LHCN-M2 (cell line): ENCODE results near the gene ERC2. TPM values are rescaled to one million over a fixed set of nuclear protein-coding genes. Genes with fewer than 3 reads are reported as not detected.
A peak's percentile ranks its signal among the peaks of the same experiment; 100 is the strongest.
"Not testable (repeated sequence)": the region's sequence is repeated elsewhere in the genome, so short reads cannot be mapped to it uniquely, and the experiment has no call there.

ENCODE experiments used
- DNase-seq: peaks from one replicate; pipeline ENCODE4 v3.0.0-alpha.2; 2012; ENCODE audit warnings: low read depth
- polyA plus RNA-seq: library from polyadenylated mRNA; unstranded; fragments of >200 nt; gene quantifications from one replicate; pipeline ENCODE4 v1.2.1, GENCODE V29; 2012; ENCODE audit warnings: missing spikeins
- total RNA-seq: library from RNA; depleted of rRNA; stranded (reverse); fragments of >200 nt; gene quantifications from 2 replicates; pipeline ENCODE4 v1.2.3, GENCODE V29; 2014; rRNA removed

The ERC2 gene
- total RNA-seq, result 0.11 TPM in 1 of 2 replicates, not detected in the other
- polyA plus RNA-seq, result not detected

DNA sequence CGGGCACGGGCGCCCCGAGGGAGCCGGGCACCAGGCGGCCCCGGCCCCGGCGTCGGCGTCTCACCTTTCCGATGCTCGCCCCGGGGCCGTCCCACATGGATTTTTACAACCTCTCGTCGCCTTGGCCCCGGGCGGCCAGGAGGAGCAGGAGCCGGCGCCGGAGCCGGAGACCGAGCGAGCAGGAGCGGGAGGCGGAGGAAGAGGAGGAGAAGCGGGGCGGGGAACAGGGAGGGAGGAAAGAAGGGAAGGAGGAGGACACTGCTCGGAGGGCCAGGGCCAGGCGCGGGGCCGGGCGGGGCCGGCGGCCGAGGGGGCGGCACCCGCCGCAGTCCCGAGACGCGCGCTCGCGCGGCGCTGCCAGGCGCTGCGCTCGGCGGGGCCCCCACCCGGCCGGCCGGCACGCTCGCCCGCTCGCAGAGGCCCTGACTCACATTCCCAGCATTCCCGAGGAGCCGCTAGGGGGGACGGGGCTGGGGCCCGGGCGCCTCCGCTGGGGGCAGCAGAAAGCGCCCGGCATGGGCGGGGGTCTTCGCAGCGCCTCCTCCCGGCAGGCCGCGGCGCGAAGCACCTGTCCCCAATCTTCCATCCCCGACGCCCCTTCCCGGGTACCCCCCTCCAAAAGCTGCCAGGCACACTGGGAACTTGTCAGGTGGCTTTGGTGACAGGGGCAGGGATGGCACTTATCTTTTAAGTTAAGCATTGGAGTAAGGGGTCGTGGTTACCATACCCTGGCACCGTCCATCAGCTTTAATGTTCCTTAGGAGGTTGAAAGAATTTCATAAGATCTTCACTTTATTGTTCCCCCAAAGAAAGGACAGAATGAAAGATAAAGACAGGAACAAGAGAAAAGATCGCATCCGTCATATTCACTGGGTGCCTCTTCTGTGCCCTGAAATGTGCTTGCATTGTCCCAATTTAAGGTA lies at the start of gene ERC2:
TSS of gene ERC2 (minus strand) at position 284 of the 923 bp plus-strand sequence.
- DNase-seq, result no peak

DNA sequence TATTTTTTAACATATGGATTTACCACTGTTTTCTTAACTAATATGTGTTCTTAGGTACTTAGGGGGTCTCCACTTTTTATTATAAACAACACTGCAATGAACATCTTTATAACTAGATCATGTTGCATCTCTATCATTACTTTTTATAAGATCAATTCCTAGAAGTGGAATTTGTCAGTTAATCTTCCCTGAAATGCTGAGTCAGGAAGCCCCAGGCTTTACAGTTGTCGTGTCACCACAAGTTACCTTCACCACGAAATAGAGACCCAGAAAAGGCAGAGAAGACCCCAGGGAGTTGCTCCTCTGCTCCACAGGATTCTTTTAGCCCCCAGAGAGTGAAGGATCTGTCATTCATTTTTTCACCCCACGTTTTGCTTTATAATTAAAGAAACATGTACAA lies 34.5 kb upstream of the ERC2 start:
- no peak for DNase-seq

DNA sequence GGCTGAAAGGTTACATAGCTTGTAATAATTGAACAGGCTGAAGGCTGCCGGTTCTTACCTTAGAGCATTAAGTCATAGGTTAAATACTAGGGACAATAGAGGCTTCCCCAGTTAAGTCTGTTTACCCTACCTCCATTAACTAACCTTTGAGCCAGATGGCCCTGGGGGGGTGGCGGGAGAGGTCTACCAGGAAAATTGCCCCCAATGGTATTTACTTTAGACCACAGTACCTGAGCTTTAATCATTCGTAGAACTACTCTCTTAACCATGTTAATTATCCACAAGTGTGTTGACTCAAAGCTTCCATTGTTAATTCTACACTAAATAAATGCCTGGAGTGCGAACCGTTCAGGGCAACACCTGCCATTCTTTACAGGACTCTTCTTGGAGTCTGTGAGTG lies 28.1 kb upstream of the ERC2 start:
- DNase-seq, result not testable (repeated sequence)

DNA sequence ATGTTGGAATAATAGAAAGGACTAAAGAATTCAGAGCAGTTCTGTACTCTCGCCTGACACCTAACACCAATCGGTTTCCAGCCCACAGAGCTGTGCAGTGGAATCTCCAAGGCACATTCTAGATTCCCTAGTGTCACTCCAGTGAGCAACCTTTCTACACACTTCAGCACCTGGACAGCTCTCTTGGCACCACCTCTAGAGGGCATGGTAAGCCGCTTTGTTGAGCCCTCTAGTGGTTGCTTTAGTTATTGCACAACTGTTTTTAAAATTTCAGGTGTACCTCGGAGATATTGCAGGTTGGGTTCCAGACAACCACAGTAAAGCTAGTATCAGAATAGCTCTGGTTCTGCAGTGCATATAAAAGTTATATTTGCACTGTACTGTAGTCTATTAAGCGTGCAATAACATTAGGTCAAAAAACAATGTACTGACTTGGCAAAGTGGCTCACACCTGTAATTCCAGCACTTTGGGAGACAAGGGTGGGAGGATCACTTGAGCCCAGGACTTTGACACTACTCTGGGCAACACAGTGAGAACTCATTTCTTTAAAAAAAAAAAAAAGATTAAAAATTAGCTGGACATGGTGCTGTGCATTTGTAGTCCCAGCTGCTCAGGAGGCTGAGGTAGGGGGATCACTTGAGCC lies 26.5 kb upstream of the ERC2 start:
- DNase-seq, result peak; percentile 77

DNA sequence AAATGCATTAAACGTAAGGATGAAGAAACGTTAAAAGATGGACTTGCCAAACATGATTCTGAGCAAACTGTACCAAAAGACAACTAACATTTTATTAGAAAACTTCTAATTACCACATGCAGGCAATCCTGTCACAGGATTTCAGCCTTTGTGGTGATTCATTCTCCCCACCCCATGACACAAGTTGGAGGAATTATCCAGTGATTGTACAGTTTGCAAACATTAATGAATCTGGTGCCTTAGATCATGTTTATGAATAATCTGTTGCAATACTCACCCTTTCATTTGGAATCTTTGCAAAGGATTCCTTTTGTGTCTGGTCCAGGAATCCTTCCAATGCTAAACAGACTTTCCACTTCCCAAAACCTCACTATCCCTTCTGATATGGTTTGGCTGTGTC lies 23.3 kb upstream of the ERC2 start:
- DNase-seq, result no peak

DNA sequence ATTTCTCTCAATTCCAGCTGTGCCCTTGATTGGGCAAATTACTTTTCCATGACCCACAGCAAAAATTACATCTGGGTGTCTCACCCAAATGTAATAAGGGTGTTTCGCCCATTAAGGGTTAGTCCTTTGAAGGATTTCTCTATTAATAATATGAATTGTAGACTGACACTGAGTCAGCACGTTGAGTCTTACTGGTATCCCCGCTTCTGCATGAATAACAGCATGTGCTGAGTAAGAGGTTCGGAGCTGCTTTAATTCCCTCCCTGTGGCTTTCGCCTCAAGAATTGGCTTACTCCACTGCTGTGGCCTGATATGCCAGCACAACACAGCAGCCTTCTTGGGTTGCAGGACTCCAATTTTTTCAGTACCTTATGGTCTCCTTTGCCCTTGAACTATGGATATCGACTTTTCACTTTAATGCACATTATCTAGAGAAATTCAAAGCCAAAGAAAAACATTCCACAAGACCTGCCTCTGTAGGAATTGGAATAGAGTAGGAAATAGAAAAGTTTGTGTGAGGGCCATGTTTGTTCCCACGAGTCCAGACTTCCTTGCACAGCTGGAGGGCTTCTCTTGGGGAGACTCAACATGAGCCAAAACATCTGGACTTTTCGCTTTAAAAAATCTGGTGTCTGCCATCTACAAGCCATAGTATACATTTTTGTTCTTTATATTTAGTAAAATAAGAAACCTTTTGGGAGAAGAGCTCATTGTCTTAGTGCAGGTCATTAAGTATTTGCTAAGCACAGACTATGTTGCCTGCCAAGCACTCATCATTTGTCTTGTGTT lies 20.7 kb upstream of the ERC2 start:
- no peak for DNase-seq

DNA sequence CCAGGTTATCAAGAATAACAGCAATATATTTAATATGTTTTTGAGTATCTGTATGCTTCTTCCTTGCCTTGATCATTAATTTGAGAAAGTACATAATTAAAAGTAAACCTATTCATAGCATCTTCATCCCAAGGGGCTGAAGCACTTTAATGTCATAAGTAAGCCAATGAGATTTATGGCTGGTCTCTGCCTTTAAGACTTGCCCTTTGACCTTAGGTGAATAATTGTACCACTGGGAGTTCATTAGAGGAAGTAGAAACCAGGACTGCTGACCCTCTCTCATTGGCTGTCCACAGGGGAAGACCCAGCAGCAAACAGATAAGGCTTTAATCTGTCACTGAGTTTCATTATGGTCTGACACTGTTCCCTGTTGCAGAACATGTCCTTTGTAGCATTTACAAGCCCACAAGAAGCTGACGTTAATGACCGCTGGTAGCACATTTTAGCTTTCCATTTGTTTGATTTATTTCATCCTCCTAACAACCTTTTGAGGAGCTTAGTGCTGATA lies 16.3 kb upstream of the ERC2 start:
- DNase-seq, result no peak

DNA sequence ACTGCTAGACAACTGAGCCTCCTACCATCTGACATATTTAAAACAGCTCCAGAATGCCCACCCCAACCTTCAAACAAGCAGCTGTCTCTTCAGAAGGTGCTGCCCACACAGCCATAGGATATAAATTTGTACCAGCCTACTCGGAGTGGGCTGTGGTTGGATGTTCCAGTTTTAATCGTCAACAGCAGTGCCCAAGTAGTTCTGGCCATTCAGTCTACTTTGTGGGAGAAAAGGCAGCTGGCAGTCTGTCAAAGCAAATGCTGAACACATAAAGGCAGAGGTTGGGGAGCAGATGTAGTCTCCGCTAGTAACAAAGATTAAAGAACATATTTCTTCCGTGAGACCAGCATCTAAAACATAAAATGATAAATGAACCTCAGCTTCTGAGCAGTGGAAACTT lies 15.9 kb upstream of the ERC2 start:
- DNase-seq, result no peak

DNA sequence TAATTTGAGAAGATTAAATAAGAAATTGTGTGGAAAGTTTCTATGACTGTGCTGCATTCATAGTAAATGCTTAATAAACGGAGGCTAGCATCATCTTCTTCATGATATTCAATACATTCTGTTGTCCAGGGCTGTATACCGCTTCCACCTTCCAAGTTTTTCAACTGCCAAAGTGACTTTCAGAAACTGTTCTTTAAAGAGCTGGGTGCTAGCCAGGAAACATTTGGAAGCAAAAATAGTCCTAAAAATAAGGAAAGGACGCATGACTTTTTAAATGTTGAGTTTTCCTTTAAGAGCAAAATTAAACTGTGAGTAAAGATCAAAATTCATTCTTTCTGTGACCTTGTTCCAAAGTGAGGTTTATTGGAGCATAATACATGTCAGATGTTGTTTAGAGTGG lies 9.4 kb upstream of the ERC2 start:
- no peak for DNase-seq

DNA sequence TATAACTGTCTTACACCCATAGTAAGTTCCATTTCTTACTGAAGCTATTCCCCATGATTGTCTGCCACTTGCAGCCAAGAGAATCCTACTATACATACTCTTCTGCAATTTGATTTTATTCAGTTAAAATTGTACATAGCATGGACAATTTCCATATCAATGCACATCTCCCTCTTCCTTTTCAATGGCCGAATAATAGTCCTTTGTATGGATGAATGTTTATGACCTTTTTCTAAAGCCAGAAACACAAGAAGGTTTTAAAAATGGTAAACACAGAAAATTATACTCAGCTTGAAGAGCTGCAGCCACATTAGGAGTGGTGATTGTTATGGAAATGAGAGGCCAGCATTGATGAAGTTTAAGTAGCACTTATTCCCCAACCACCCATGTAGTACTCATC lies 8.5 kb upstream of the ERC2 start:
- DNase-seq, result no peak

DNA sequence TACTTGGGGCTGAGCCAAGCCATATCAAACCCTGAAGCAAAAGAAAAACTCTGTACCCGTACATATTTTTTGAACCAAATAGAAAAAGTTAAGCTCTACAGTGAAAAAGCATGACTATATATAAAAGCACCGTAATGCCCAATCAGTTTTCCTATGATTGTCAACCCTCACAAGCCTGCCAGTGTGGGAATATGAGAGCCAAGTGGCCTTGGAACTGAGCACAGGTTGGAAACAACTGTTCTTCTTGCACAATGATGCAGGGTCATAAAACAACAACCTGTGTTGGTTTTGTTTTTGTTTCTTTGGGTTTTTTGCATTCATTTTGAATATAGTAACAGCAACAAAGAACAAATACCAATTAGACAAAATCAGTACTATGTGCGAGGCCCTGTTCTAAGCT lies 3.5 kb upstream of the ERC2 start:
- no peak for DNase-seq

DNA sequence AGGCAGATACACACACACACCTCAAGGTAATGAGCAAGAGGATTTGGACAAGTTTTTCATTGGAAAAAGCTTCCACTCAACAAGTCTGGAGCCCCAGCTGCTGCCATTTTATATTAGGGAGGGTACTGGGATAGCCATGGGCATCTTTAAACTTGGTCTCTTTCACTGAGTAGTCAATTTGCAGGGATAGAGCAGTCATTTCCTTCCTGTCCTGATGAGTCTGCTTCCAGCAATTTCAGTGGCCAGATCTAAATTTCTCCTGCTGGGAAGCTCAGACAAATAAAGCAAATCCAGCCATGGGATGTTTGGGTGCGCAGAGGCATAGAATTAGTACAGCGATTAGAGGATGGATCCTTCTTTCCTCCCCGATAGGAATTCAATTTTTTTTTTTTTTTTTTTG lies 874 bp upstream of the ERC2 start:
- DNase-seq, result no peak

DNA sequence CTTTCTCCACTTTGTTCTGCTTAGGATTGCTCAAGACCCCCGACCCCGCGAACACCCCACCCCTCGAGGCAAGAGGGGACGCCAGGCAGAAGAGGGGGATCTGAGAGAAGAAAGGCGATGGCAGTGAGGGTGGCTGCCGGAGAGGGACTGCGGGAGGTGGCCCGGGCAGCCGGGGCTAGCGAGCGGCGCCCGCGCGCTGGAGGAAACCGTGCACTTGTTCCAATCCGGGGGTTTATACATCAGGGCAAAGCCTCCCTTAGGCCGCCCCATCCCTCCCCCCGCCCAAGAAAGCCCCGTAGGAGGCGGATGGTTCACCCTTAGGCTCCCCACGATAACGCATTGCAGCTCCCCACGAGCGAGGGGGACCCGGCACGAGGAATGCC lies 475 bp downstream of the ERC2 start:
- DNase-seq, result no peak

DNA sequence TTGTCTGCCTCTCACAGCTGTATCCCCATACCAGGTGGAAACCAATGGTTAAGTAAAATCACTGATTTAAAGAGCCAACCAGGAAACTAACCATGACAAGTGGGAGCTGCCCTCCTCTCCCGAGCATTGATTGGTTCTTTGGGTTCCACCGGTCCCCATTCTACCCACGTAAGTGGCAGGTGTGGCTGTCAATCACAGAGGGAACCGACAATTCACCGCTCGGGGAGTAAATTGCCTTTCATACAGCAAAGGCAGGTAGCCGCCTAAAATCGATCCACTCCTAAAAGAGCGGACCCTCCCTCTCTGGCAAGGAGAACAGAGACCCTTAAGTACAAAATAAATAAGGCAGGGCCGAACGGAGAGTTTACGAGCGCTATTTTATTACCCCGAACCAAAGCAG lies 1.2 kb downstream of the ERC2 start:
- DNase-seq, result peak; percentile 36

DNA sequence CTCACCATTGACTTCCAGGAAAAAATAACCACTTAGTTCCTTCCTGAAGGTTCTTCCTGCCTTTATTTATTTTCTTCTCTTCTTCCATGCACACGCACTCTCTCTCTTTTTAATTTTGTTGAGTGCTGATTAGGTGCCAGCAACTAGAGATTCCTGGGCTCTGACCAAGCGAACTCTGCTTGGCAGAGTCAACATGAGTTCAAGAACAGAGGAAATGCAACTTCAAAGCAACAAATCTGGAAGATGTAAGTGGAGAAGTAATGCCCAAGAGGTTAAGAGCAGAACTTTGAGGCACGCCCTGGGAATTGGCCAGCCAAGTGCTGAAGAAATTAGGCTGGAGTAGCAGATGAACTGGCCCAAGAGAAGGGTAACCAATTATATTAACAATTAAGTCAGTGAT lies 8.5 kb downstream of the ERC2 start:
- no peak for DNase-seq

DNA sequence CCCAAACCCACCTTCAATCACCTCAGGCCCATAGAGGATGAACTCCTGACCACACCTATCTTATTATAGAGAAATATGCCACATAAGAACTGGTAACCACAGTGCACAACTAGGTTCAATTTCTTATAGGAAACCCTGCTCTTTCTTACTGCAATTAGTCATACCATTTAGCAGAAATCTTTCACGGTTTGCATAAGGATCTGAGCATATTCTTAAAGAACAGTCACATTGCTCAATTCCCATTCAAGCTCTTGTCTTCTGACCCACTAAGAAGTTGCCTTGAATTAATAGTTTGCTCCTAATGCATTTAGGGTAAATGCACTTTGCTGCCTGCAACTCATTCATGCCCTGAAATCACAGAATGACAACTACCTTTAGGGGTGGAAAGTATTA lies 9.2 kb downstream of the ERC2 start:
- DNase-seq, result no peak

DNA sequence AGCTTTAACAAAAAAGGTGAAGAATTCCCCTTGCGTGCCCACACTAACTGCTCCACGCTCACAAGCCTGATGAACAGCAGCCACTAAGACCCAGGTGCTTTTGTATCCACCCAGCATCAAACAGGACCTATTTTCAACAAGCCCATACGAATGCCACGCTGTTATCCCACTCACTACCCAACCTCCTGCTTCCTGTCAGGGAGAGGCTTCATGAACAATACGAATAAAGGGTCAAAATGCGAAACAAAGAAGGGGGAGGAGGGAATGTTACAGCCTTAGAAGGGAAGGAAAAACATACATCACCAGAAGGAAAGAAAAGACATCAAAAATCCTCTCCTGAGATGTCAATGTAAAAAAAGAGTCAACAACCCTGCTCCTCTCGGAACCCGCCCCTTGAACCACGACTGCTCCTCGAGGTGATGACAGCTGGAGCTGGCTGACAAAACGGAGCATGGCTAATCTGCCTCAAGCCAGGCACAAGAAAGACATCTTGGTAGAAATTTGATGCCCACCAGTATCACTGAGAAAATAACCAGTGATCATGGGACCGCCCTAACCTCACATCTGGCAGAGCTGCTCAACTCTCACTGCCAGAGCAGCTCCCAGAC lies 9.7 kb downstream of the ERC2 start:
- DNase-seq, result no peak

DNA sequence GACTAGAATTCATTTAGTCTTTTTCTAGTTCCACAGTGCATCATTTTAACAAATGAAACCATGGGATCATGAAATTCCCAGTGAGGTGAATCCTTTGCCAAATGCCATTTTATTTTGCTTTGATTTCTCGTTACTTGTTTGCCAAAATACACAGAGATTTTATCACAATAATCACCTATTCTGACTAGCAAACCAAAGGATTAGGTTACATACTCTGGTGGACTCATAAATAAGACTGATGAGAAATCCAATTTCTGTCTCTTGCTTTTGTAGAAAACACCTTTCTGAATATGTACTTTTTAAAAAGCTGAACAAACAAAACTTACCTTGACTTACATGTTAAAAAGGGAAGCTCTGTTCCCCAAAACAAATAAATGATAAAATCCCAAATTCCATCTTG lies 12.2 kb downstream of the ERC2 start:
- no peak for DNase-seq

DNA sequence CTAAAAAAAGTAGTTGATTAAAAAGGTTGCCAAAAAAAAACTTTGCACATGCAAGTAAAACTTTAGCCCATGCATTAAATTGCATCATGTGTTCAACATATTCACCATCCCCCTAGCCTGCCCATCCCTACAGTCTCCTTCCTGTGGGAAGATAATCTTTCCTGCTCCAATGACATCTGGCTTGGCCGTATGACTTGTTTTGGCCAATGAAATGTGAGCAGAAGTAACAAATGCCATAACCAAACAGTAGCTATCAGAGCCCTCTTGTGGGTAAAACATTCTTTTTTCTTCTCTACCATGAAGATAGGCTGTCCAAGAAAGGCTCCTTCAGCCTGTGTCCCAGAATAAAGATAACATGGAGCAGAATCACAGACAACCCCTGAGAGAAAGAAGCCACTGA lies 15.3 kb downstream of the ERC2 start:
- DNase-seq, result peak; percentile 5

DNA sequence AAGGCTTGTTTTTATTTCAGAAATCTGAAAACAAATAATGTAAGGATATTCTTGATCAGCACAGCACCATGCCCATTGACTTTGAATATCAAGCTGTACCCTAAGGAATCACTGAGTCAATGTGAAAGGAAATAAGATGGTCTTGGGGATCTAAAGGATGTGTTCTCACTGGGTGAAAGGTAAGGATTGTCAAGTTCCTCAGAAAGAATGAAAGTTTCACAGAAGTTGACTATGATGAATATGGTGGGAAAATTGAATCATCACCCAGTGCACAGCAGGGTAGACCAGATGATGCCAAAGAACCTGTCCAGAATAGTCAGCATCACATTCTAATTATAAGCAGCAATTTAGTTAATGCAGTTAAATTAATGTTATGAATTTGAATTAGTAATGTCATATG lies 16.2 kb downstream of the ERC2 start:
- no peak for DNase-seq

DNA sequence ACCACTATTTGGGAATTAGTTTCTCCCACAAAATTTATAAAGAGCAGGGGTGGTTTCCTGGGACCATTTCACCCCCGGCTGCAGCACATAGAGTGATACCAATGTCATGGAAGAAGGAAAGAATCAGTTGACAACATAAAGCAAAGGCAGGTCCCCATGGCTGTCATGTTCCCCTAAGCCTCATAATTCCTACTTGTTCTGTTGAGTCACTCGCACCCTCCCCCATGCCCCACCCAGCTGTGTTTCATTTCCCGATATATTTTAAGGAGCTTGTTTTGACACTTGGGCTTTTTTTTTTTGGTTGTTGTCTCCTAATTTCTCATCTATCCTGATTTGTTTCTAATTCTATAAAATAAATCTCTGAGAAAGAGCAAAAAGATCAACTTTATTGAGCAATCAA lies 24.9 kb downstream of the ERC2 start:
- no peak for DNase-seq

DNA sequence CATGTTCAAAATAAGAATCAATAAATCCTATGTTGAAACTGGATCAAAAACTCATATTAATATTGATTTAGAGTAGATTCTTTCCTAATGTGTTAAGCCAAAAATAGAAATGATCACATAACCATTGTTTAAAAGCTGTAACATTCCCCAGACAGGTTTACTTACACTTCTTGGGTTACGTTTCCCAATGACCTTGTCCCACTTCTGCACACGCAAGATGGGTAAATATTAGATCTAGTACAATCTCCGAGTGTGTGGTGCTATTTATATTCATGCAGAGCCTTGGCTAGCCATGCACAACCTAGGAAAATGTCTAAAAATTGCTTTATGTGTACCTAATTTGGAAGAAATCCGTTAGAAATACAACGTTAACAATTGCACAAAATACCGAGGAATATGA lies 39.6 kb downstream of the ERC2 start:
- DNase-seq, result no peak
